Fibroblast of lung (primary cell): Measurements from ENCODE around the gene DOC2B. TPM values are rescaled to one million over a fixed set of nuclear protein-coding genes. Genes with fewer than 3 reads are reported as not detected.

Experiments used
- DNase-seq, 2 donors: peaks; one replicate each; pipeline versions ENCODE4 v3.0.0 to v3.0.0-alpha.2; 2010; ENCODE audit warnings: low read depth in 2 of 2
- H2AFZ ChIP-seq: 2 replicates; pipeline ENCODE4 v1.5.1; 2012; ENCODE audit warnings: low read length, control low read depth, inconsistent platforms
- H3K27ac ChIP-seq: 2 replicates; pipeline ENCODE4 v1.5.1; 2011; ENCODE audit warnings: low read length, control low read depth; ENCODE audit not compliant: insufficient read depth
- H3K27me3 ChIP-seq: 2 replicates; pipeline ENCODE4 v1.5.1; 2011; ENCODE audit warnings: mild to moderate bottlenecking, low read length; ENCODE audit not compliant: control insufficient read depth, insufficient read depth
- H3K36me3 ChIP-seq: 2 replicates; pipeline ENCODE4 v1.5.1; 2011; ENCODE audit warnings: low read length; ENCODE audit not compliant: control insufficient read depth, insufficient read depth
- H3K4me1 ChIP-seq: 2 replicates; pipeline ENCODE4 v1.5.1; 2011; ENCODE audit warnings: low read length; ENCODE audit not compliant: control insufficient read depth, insufficient read depth; ENCODE audit errors: extremely low read depth
- H3K4me2 ChIP-seq: 2 replicates; pipeline ENCODE4 v1.5.1; 2011; ENCODE audit warnings: low read length, control low read depth; ENCODE audit not compliant: insufficient read depth; ENCODE audit errors: extremely low read depth
- H3K4me3 ChIP-seq, 4 experiments: fragments of 200-600 bp in 1 of 4; sonication (generic) in 1 of 4; replicated peaks in 1 of 4; 2 replicates each; pipeline ENCODE4 v1.5.1; 2011 to 2016; ENCODE audit warnings: low read length in 4 of 4, low read depth in 3 of 4, mild to moderate bottlenecking in 3 of 4, control low read depth in 2 of 4, inconsistent platforms in 1 of 4, mixed read lengths in 1 of 4; ENCODE audit not compliant: insufficient read depth in 1 of 4; ENCODE audit errors: control extremely low read depth in 1 of 4
- H3K79me2 ChIP-seq: 2 replicates; pipeline ENCODE4 v1.5.1; 2012; ENCODE audit warnings: mild to moderate bottlenecking, low read length, inconsistent platforms; ENCODE audit not compliant: control insufficient read depth, insufficient read depth
- H3K9ac ChIP-seq: 2 replicates; pipeline ENCODE4 v1.5.1; 2011; ENCODE audit warnings: mild to moderate bottlenecking, low read length, control low read depth; ENCODE audit not compliant: insufficient read depth
- H3K9me3 ChIP-seq: 2 replicates; pipeline ENCODE4 v1.5.1; 2012; ENCODE audit warnings: low read depth, low read length; ENCODE audit not compliant: control insufficient read depth, insufficient read depth
- H4K20me1 ChIP-seq: 2 replicates; pipeline ENCODE4 v1.5.1; 2011; ENCODE audit warnings: low read length; ENCODE audit not compliant: control insufficient read depth, insufficient read depth; ENCODE audit errors: extremely low read depth
- EZH2 ChIP-seq: IDR thresholded peaks from 2 replicates; pipeline ENCODE4 v1.5.1; 2012; ENCODE audit warnings: low read length, control low read depth, mild to moderate bottlenecking; ENCODE audit errors: missing control alignments
- polyA plus RNA-seq, 2 donors: library from polyadenylated mRNA; depleted of rRNA in 1 of 2; stranded (reverse) in 1 of 2; unstranded in 1 of 2; fragments of >200 nt; gene quantifications; 2 replicates each; pipeline ENCODE4 v1.2.1, GENCODE V29; 2011 to 2012; ENCODE audit warnings: missing spikeins in 1 of 2
- total RNA-seq: library from RNA; depleted of rRNA; stranded (reverse); fragments of >200 nt; gene quantifications from 2 replicates; pipeline ENCODE4 v1.2.1, GENCODE V29; 2014
- TF ChIP-seq, protein P1 (sequence below), 2 donors: IDR thresholded peaks in 1 of 2; conservative IDR thresholded peaks in 1 of 2; 1 replicate in 1 of 2; 2 replicates in 1 of 2; pipeline ENCODE4 v1.5.1; 2011 to 2012; ENCODE audit warnings: low read length in 2 of 2, control low read depth in 1 of 2, inconsistent platforms in 1 of 2, low read depth in 1 of 2, mild to moderate bottlenecking in 1 of 2

Gene DOC2B
- total and polyA plus RNA-seq, 2 donors (not counting 1 experiment from before 2014, with no cell fraction given) = not detected

- H3K4me1 ChIP-seq = no peaks in the 10 kb centered on the region
- H3K27ac ChIP-seq = no peak overlapping the region
These were observed 33.5 kb upstream of the DOC2B start for GRCh38 chr17:214881-215331.

GRCh38 chr17:213286-214105 lies 32.0 kb upstream of the DOC2B start:
- no peaks in the 10 kb centered on the region for H3K79me2 ChIP-seq
- H3K27me3 ChIP-seq = no peaks in the 10 kb centered on the region
- H3K27ac ChIP-seq = no peak overlapping the region
- H3K9ac ChIP-seq = no peak overlapping the region
- no peak for DNase-seq
- TF ChIP-seq EZH2 = no peak
- TF ChIP-seq, protein P1, sequence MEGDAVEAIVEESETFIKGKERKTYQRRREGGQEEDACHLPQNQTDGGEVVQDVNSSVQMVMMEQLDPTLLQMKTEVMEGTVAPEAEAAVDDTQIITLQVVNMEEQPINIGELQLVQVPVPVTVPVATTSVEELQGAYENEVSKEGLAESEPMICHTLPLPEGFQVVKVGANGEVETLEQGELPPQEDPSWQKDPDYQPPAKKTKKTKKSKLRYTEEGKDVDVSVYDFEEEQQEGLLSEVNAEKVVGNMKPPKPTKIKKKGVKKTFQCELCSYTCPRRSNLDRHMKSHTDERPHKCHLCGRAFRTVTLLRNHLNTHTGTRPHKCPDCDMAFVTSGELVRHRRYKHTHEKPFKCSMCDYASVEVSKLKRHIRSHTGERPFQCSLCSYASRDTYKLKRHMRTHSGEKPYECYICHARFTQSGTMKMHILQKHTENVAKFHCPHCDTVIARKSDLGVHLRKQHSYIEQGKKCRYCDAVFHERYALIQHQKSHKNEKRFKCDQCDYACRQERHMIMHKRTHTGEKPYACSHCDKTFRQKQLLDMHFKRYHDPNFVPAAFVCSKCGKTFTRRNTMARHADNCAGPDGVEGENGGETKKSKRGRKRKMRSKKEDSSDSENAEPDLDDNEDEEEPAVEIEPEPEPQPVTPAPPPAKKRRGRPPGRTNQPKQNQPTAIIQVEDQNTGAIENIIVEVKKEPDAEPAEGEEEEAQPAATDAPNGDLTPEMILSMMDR (conservative IDR thresholded peaks at IDR 0.05 in 1 of 2, IDR thresholded peaks at IDR 0.05 in 1 of 2; ENCODE audit: low read depth in 1 of 2, low read length in 2 of 2) = no peak
- no peak overlapping the region for H3K4me2 ChIP-seq
- H3K9me3 ChIP-seq = no peaks in the 10 kb centered on the region
- no peak overlapping the region for H3K4me3 ChIP-seq
- H4K20me1 ChIP-seq = no peaks in the 10 kb centered on the region
- H3K36me3 ChIP-seq = no peaks in the 10 kb centered on the region
- no peaks in the 10 kb centered on the region for H3K4me1 ChIP-seq
- H2AFZ ChIP-seq = no peak overlapping the region

More at GRCh38 chr17:214881-215331, 33.5 kb upstream of the DOC2B start:
- H3K4me2 ChIP-seq = no peak overlapping the region
- TF ChIP-seq EZH2 = no peak
- TF ChIP-seq, protein P1 (conservative IDR thresholded peaks at IDR 0.05 in 1 of 2, IDR thresholded peaks at IDR 0.05 in 1 of 2; ENCODE audit: low read depth in 1 of 2, low read length in 2 of 2) = no peak
- no peaks in the 10 kb centered on the region for H3K27me3 ChIP-seq
- no peak overlapping the region for H3K4me3 ChIP-seq
- DNase-seq = no peak
- no peaks in the 10 kb centered on the region for H3K36me3 ChIP-seq
- H3K9me3 ChIP-seq = no peaks in the 10 kb centered on the region
- H4K20me1 ChIP-seq = no peaks in the 10 kb centered on the region
- no peak overlapping the region for H2AFZ ChIP-seq
- no peaks in the 10 kb centered on the region for H3K79me2 ChIP-seq
- no peak overlapping the region for H3K9ac ChIP-seq

DNA sequence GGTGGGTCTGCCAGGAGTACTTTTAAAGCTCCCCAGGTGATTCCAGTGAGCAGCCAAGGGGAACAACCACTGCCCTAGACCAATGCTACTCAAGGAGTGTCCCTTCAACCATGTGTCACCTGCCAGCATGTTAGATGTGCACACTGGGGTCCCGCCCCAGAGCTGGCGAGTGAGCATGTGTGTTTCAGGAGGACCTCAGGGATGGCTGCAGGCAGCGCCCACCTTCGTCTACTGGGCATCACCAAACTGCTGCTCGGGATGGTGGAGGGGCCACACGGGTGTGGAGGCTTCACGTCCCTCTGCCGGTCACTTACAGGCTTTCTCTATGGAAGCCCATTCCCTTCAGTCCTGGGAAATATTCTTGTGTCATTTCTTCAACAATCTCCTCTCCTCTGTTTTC lies 29.0 kb upstream of the DOC2B start:
- Histone ChIP-seq H3K4me1 (no peaks in the 10 kb centered on the region), H3K36me3 (no peaks in the 10 kb centered on the region), H3K27me3 (no peaks in the 10 kb centered on the region), H3K9me3 (no peaks in the 10 kb centered on the region), H3K79me2 (no peaks in the 10 kb centered on the region), H3K27ac (no peak overlapping the region), H4K20me1 (no peaks in the 10 kb centered on the region), H2AFZ (no peak overlapping the region), H3K9ac (no peak overlapping the region), H3K4me2 (no peak overlapping the region), H3K4me3 (no peak overlapping the region)
- no peak for DNase-seq
- no peak for TF ChIP-seq EZH2
- TF ChIP-seq, protein P1 (conservative IDR thresholded peaks at IDR 0.05 in 1 of 2, IDR thresholded peaks at IDR 0.05 in 1 of 2; ENCODE audit: low read depth in 1 of 2, low read length in 2 of 2) = no peak
